AG10803 (cell line): ENCODE data around the gene TBX4.
"Not testable (repeated sequence)": the region's sequence is repeated elsewhere in the genome, so short reads cannot be mapped to it uniquely, and the experiment has no call there.

Source experiments
- DNase-seq: peaks from one replicate; pipeline ENCODE4 v3.0.0; 2010; ENCODE audit warnings: low read depth
- H3K4me3 ChIP-seq: 2 replicates; pipeline ENCODE4 v1.5.1; 2011; ENCODE audit warnings: mild to moderate bottlenecking, low read length, control low read depth
- TF ChIP-seq, protein P1 (sequence below): conservative IDR thresholded peaks from 2 replicates; pipeline ENCODE4 v1.5.1; 2011; ENCODE audit warnings: mild to moderate bottlenecking, low read length, control low read depth, inconsistent platforms

TBX4 gene

GRCh38 chr17:61436995-61437704, 15.1 kb upstream of the TBX4 start:
- TF ChIP-seq, protein P1, sequence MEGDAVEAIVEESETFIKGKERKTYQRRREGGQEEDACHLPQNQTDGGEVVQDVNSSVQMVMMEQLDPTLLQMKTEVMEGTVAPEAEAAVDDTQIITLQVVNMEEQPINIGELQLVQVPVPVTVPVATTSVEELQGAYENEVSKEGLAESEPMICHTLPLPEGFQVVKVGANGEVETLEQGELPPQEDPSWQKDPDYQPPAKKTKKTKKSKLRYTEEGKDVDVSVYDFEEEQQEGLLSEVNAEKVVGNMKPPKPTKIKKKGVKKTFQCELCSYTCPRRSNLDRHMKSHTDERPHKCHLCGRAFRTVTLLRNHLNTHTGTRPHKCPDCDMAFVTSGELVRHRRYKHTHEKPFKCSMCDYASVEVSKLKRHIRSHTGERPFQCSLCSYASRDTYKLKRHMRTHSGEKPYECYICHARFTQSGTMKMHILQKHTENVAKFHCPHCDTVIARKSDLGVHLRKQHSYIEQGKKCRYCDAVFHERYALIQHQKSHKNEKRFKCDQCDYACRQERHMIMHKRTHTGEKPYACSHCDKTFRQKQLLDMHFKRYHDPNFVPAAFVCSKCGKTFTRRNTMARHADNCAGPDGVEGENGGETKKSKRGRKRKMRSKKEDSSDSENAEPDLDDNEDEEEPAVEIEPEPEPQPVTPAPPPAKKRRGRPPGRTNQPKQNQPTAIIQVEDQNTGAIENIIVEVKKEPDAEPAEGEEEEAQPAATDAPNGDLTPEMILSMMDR = no peak
- no peak overlapping the region for H3K4me3 ChIP-seq
- DNase-seq = no peak

DNA sequence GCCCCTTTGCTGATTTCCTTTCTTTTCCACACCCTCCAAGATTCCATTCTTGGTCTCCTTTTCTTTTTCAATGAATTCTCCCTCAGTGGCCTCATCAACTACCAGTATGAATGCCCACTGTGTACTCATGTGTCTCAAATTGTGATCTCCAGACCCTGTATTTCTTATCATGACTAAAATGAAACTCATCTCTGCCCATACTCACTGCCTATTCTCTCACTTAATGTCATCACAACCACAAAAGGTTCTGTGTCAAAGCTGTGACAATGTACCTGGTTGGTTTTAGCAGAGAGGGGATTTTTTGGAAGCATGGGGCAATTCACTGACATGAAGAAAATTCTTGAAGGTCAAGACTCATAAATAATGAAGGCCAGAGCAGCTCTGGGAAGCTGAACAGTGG, 11.5 kb upstream of the TBX4 start:
- TF ChIP-seq, protein P1 = no peak
- no peak for DNase-seq
- H3K4me3 ChIP-seq = no peak overlapping the region

DNA sequence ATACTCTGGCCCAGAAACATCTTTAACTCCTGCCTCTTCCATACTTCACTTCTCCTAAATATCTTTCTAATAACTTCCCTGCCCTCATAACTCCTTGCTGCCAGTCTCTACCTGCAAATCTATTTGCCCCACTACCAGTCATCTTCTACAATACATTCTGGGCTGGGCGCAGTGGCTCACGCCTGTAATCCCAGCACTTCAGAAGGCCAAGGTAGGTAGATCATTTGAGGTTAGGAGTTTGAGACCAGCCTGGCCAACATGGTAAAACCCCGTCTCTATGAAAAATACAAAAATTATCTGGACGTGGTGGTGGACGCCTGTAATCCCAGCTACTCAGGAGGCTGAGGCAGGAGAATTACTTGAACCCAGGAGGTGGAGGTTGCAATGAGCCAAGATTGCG, 10.7 kb upstream of the TBX4 start:
- DNase-seq, H3K4me3 ChIP-seq: not testable (repeated sequence)

DNA sequence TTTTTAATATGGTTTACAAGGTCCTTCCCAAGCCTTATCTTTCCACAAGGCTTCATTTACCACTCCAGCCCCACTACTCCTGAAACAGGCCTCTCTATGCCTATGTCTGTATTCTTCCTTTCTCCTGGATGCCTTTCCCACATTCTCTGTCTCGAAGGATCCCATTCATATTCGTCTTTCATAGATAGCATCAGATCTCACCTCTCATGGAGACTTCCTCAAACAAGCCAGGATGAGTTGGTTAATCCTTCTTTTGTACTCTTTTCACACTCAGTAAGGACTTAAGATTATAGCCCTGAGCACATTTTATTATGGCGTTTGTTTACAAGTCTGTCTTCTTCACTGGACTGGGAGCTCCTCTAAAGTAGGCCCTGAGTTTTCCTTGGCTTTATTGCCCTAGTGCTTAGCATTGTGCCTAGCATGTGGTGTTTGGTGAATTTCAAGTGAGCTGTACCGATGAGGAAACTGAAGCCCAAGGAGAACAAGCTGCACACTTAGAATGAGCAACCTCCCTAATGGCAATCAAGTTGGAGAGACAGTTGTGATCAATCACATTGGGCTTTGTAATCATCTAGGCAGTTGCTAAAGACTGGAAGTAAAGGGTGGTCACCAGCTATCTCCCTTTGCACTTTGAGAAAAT, 10.0 kb upstream of the TBX4 start:
- H3K4me3 ChIP-seq = no peak overlapping the region
- DNase-seq = no peak
- TF ChIP-seq, protein P1 = no peak

- no peak for DNase-seq
- H3K4me3 ChIP-seq = no peak overlapping the region
- TF ChIP-seq, protein P1 = no peak
Observed at GRCh38 chr17:61442878-61443474, 9.2 kb upstream of the TBX4 start.

DNA sequence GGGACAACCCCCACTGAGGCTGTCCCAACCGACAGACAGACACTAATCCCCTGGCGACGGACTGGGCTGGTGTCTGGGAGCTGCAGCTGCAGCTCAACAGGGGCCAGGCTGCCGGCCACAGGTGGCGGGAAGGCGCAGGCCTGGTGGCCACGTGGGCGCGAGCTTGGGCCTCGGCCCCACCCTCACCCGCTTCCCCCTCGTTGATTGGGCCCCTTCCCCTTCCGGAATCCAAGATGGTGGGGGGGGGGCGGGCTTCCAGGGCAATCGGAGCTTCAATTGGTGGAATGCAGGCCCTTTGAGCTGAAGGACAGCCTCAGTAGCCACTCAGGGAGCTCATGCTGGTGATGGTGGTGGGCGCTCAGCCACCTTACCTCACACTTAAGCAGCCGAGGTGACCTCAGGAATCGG, 8.7 kb upstream of the TBX4 start:
- TF ChIP-seq, protein P1 = no peak
- H3K4me3 ChIP-seq = no peak overlapping the region; the same call in 1 of the 2 replicates
- no peak for DNase-seq

DNA sequence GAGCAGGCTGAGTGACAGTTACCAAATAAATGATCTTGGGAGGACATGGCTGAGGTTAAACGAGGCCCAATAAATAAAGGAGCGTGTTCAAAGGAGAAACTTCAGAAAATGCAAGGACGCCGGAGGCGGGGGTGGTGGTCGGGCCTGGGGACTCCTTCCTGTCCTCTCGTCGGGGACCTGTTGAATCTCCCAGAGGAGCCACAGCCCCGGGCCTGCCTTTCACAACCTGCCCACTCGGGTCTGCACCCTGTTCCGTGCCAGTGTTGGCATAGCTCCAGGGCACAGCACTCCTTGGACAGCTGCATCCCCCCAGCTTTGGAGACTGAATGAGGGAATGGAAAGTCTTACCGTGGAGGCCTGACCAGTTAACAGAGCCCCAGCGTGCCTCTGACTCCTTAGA, 8.1 kb upstream of the TBX4 start:
- TF ChIP-seq, protein P1 = no peak
- no peak for DNase-seq
- no peak overlapping the region for H3K4me3 ChIP-seq
